Measurements from ENCODE around the gene PCGF3.
"Not testable (repeated sequence)": the region's sequence is repeated elsewhere in the genome, so short reads cannot be mapped to it uniquely, and the experiment has no call there.

The PCGF3 gene

GRCh38 chr4:725391-726234, 20.0 kb downstream of the PCGF3 start:
- no peak for DNase-seq

- no peak for DNase-seq
Observed at GRCh38 chr4:726235-726787, 20.7 kb downstream of the PCGF3 start.

- DNase-seq: no peak
Observed at GRCh38 chr4:726838-727237, 21.2 kb downstream of the PCGF3 start.

- no peak for DNase-seq
Observed at GRCh38 chr4:727576-727975, 21.9 kb downstream of the PCGF3 start.

- DNase-seq: no peak
Observed at GRCh38 chr4:729336-730315, 24.0 kb downstream of the PCGF3 start.

- no peak for DNase-seq
Observed at GRCh38 chr4:730511-730910, 24.9 kb downstream of the PCGF3 start.

- DNase-seq: not testable (repeated sequence)
Observed at GRCh38 chr4:730946-731904, 25.6 kb downstream of the PCGF3 start.

- not testable (repeated sequence) for DNase-seq
Observed at GRCh38 chr4:731954-732353, 26.3 kb downstream of the PCGF3 start.

- no peak for DNase-seq
Observed at GRCh38 chr4:732486-732885, 26.9 kb downstream of the PCGF3 start.

- no peak for DNase-seq
Observed at GRCh38 chr4:732911-733630, 27.4 kb downstream of the PCGF3 start.

- DNase-seq: no peak
Observed at GRCh38 chr4:733631-733980, 28.0 kb downstream of the PCGF3 start.

- no peak for DNase-seq
Observed at GRCh38 chr4:734075-734474, 28.4 kb downstream of the PCGF3 start.

GRCh38 chr4:734951-735350, 29.3 kb downstream of the PCGF3 start:
- no peak for DNase-seq

- no peak for DNase-seq
Observed at GRCh38 chr4:735583-735982, 30.0 kb downstream of the PCGF3 start.

GRCh38 chr4:736561-736960, 30.9 kb downstream of the PCGF3 start:
- DNase-seq: not testable (repeated sequence)

- no peak for DNase-seq
Observed at GRCh38 chr4:738781-739280, 33.2 kb downstream of the PCGF3 start.

- DNase-seq: no peak
Observed at GRCh38 chr4:739569-739968, 33.9 kb downstream of the PCGF3 start.

- DNase-seq: no peak
Observed at GRCh38 chr4:740011-740410, 34.4 kb downstream of the PCGF3 start.

GRCh38 chr4:740656-741282, 35.1 kb downstream of the PCGF3 start:
- DNase-seq: no peak

GRCh38 chr4:742096-742741, 36.6 kb downstream of the PCGF3 start:
- DNase-seq: no peak

All from T-helper 1 cell (primary cell).